HEK293T (cell line): ENCODE data around the gene GPR152.

Experiments used
- BHLHE40 ChIP-seq: fragments of 450-650 bp; IDR thresholded peaks from 2 replicates; pipeline ENCODE4 v1.6.1; 2016; ENCODE audit warnings: mild to moderate bottlenecking, moderate library complexity, borderline replicate concordance
- ELF4 ChIP-seq: fragments of 450-650 bp; IDR thresholded peaks from 2 replicates; pipeline ENCODE4 v1.6.1; 2017; ENCODE audit warnings: antibody characterized with exemption
- FOXK2 ChIP-seq: fragments of 450-650 bp; IDR thresholded peaks from 2 replicates; pipeline ENCODE4 v1.6.1; 2016; ENCODE audit warnings: mild to moderate bottlenecking
- HDGF ChIP-seq: fragments of 450-650 bp; IDR thresholded peaks from 2 replicates; pipeline ENCODE4 v1.6.1; 2017; ENCODE audit warnings: antibody characterized with exemption, borderline replicate concordance
- LEF1 ChIP-seq: fragments of 450-650 bp; IDR thresholded peaks from 2 replicates; pipeline ENCODE4 v1.6.1; 2017; ENCODE audit warnings: mild to moderate bottlenecking, borderline replicate concordance
- SP1 ChIP-seq: fragments of 450-650 bp; IDR thresholded peaks from 2 replicates; pipeline ENCODE4 v1.6.1; 2017
- TARDBP ChIP-seq: fragments of 450-650 bp; IDR thresholded peaks from 2 replicates; pipeline ENCODE4 v1.6.1; 2016
- ZNF384 ChIP-seq: fragments of 450-650 bp; IDR thresholded peaks from 2 replicates; pipeline ENCODE4 v1.6.1; 2016

DNA sequence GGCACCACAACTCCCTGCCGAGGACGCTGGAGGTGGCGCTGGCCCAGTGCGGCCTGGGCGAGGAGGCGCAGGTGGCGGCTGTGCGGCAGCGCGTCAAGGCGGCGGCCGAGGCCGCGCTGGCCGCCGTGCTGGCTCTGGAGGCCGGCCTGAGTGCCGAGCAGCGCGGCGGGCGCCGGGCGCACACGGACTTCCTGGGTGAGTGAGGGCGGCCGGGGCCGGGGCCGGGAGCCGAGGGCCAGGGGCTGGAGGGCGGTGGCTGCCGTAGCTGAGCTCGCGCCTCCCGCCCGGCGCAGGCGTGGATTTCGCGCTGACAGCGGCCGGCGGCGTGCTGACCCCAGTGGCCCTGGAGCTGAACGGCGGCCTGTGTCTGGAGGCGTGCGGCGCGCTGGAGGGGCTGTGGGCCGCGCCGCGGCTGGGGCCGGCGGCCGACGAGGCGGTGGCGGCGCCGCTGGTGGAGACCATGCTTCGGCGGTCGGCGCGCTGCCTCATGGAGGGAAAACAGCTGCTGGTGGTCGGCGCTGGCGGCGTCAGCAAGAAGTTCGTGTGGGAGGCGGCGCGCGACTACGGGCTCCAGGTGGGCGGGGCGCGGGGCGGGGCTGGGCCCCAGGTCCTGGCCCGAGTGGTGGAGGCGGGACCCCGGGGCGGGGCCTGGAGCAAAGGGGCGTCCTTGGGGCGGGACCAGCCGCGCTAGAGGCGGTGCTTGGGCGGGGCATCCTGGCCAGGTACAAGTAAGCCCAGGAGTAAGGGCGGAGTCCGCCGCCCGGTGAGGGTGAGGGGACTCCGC, 31.7 kb downstream of the GPR152 start:
- no peak for TF ChIP-seq FOXK2
- no peak for TF ChIP-seq ZNF384
- no peak; the same call in 1 of the 2 replicates for TF ChIP-seq LEF1
- TF ChIP-seq TARDBP = no peak
- TF ChIP-seq ELF4 = no peak
- no peak for TF ChIP-seq BHLHE40
- TF ChIP-seq HDGF = 0 out of 2 replicates have a peak, but pooled peaks have one; percentile 68
- no peak for TF ChIP-seq SP1
